GM12801 (cell line): Measurements from ENCODE around the gene MYPN.

Experiments used
- TF ChIP-seq, protein P1 (sequence below): IDR thresholded peaks from one replicate; pipeline ENCODE4 v1.5.1; 2011; ENCODE audit warnings: control low read depth; ENCODE audit not compliant: insufficient read length; ENCODE audit errors: extremely low read depth

Gene MYPN, protein sequence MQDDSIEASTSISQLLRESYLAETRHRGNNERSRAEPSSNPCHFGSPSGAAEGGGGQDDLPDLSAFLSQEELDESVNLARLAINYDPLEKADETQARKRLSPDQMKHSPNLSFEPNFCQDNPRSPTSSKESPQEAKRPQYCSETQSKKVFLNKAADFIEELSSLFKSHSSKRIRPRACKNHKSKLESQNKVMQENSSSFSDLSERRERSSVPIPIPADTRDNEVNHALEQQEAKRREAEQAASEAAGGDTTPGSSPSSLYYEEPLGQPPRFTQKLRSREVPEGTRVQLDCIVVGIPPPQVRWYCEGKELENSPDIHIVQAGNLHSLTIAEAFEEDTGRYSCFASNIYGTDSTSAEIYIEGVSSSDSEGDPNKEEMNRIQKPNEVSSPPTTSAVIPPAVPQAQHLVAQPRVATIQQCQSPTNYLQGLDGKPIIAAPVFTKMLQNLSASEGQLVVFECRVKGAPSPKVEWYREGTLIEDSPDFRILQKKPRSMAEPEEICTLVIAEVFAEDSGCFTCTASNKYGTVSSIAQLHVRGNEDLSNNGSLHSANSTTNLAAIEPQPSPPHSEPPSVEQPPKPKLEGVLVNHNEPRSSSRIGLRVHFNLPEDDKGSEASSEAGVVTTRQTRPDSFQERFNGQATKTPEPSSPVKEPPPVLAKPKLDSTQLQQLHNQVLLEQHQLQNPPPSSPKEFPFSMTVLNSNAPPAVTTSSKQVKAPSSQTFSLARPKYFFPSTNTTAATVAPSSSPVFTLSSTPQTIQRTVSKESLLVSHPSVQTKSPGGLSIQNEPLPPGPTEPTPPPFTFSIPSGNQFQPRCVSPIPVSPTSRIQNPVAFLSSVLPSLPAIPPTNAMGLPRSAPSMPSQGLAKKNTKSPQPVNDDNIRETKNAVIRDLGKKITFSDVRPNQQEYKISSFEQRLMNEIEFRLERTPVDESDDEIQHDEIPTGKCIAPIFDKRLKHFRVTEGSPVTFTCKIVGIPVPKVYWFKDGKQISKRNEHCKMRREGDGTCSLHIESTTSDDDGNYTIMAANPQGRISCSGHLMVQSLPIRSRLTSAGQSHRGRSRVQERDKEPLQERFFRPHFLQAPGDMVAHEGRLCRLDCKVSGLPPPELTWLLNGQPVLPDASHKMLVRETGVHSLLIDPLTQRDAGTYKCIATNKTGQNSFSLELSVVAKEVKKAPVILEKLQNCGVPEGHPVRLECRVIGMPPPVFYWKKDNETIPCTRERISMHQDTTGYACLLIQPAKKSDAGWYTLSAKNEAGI (N-terminal part only)

DNA sequence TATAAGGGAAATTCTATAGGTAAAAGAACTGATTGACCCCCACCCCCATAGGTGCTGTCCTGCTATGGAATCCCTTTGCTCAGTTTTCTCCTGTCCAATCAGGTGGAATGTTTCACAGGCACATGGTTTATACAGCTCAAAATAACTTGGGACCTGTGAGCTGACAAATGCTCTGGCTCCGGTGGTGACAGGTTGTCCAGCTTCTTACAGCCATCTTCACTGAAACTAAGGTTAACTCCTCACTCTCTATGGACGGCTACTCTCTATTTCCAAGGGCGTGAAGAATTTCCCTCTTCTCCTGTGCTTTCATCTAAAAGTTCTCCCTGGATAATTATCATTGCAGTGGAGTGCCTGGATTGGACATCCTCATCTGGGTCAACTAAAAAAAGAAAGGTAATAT, at the start of gene MYPN:
Gene MYPN (plus strand): TSS at position 158 of the 400 bp plus-strand sequence. CDS start 11,951 bp downstream, outside the sequence.
- TF ChIP-seq, protein P1, sequence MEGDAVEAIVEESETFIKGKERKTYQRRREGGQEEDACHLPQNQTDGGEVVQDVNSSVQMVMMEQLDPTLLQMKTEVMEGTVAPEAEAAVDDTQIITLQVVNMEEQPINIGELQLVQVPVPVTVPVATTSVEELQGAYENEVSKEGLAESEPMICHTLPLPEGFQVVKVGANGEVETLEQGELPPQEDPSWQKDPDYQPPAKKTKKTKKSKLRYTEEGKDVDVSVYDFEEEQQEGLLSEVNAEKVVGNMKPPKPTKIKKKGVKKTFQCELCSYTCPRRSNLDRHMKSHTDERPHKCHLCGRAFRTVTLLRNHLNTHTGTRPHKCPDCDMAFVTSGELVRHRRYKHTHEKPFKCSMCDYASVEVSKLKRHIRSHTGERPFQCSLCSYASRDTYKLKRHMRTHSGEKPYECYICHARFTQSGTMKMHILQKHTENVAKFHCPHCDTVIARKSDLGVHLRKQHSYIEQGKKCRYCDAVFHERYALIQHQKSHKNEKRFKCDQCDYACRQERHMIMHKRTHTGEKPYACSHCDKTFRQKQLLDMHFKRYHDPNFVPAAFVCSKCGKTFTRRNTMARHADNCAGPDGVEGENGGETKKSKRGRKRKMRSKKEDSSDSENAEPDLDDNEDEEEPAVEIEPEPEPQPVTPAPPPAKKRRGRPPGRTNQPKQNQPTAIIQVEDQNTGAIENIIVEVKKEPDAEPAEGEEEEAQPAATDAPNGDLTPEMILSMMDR = no peak

DNA sequence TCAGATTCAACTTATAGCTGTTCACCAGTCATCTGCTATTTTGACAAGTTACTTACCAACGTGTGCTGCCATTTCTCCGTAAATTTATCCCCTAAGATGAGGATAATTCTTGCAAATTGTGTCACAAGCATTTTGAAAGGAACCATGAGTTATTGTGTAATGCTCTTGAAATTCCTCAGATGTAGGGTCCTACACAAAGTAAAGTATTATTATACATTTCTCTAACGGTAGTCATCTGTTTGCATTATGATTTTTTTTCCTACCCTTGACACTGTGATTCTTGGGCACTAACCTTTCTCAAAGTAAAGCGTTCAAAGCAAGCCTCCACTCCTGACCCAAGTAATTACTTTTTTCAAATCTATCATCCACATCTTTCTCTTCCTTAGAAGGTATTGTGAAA, 42.3 kb upstream of the MYPN start:
- TF ChIP-seq, protein P1 = no peak

DNA sequence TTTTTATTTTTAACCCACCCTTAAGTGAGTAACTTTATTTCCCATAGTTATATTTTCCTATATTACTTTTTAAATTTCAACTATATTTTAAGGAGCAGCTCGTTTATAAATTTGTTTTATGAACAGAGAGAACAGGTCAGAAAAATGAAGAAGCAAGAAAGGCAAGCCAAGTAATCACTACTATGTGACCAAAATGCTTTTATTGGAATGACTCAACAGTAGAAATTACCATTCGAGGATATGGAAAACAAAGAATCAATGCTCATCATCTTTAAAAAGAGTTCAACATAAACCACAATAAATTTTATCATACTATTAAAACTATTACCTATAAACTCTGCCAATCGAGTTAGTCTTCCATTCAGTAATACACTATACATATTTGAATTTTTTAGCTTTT, 41.8 kb upstream of the MYPN start:
- TF ChIP-seq, protein P1 = no peak

DNA sequence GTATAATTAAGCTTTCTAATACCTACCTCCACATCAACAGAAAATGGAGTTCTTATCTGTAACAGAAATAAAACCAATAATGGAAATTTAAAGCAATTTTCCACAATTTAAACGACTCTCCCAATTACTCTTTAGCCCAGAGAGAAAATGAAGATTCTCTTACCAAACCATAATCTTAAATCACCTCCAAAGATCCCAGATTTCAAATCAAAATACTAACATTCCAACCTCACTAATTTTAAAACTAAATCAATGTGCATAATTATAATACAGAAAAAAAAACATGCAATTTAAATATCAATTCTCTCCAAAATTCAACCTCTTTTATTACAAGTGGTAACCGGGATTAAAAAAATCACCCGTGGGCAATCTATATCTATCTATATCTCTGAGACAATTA, 35.7 kb upstream of the MYPN start:
- TF ChIP-seq, protein P1 = no peak

DNA sequence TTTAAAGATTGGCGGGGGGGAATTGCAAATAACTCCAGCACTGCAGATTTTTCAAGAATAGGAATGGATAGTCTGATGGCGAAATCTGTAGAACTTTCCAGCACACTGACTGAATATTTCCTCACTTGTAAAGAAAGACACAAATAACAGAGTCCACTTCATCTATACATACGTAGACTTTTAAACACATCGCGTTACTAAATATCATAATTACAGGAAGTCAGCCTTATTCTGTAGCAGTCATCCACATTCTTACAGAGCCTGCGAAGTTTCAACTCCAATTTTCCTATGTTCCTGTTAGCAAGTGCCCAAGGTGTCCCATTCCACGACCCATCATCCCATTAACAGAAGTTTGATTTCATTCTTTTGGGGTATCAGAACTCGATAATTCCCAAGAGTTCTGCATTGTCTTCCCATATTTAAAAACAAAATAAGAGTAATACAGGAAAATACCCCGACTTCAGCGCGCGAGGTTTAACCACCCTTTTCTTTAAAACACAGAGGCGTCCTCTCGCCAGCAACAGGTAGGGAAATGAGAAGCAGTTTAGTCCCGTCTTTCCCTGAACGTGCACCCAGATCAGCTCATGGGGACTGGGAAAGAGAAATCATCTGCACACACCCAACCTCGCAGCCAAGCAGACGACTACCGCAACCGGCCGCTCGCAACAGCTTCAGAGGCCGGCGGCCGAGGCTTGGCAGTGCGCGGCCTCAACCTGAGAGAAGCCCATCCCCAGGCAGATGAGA, 35.1 kb upstream of the MYPN start:
- TF ChIP-seq, protein P1 = no peak

DNA sequence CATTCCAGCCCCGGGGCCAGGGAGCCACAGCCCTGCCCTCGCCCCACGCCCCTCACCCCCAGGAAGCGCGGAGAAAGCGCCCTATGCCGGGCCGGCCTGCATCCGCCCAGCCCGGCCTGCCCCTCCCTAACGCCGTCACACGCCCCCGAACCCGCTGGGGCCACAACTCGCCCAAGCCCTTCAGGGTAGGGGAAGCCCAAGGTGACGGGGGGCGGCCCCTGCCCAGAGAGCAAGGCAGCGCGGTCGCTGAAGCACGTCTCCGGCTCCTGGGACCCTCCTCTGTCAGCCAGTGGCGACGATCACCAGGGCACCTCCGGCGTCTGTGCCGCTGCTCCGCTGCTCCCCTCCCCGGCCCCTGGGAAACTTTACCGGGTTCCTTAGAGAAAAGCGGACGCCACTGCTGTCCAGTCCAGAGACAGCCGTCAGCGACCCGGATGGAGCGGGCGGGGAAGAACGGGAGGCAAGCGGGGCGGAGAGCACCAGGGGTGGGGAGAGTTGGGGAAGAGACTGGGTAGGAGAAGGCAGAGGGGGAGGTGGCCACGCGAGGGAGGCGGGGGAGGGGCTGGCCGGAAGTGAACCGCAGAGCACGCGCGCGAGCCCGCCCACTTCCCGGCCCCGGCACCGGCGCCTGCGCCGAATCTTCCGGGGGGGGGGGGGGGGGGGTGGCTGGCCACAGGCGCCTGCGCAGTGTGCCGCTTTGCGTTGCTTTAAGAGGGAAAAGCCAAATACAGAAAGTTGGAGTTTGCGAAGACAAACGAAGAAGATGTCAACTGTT, 34.3 kb upstream of the MYPN start, which contains the start of gene HERC4:
Gene HERC4 (minus strand): TSS at position 509 of the 775 bp plus-strand sequence. CDS start 2,175 bp downstream, outside the sequence.
- TF ChIP-seq, protein P1 = no peak
